Body of pancreas (tissue), 4 donors: ENCODE measurements around the gene TMC5.

Experiments used
- POLR2A ChIP-seq, 3 donors: fragments of 450-650 bp; IDR thresholded peaks; one replicate each; pipeline ENCODE4 v1.6.1; 2016; ENCODE audit warnings: antibody characterized with exemption in 3 of 3, mild to moderate bottlenecking in 2 of 3
- TF ChIP-seq, protein P1 (sequence below), 7 experiments: fragments of 450-650 bp in 4 of 7; fragments of 200-600 bp in 3 of 7; sonication (generic) in 3 of 7; IDR thresholded peaks; one replicate each; pipeline ENCODE4 v1.5.1; 2016 to 2019; ENCODE audit warnings: antibody characterized with exemption in 7 of 7

DNA sequence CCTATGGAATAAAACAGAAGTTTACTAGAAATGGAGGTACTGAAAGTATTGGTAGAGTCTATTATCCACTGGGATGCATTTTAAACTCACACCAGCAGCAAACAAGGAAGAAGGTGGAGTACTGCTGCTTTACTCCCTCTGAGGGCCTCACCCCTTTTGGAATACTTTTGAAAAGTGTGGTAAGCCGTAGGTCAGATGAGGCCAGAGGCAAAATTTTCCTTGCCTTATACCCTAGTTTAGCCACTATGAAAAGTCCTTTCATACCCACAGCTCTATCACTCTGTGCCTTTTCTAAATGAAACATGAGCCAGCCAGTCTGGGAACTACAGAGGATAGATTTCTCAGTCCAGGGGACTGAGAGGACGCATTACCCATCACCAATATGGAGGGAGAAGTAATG is 90.2 kb downstream of the TMC5 start:
- TF ChIP-seq, protein P1, sequence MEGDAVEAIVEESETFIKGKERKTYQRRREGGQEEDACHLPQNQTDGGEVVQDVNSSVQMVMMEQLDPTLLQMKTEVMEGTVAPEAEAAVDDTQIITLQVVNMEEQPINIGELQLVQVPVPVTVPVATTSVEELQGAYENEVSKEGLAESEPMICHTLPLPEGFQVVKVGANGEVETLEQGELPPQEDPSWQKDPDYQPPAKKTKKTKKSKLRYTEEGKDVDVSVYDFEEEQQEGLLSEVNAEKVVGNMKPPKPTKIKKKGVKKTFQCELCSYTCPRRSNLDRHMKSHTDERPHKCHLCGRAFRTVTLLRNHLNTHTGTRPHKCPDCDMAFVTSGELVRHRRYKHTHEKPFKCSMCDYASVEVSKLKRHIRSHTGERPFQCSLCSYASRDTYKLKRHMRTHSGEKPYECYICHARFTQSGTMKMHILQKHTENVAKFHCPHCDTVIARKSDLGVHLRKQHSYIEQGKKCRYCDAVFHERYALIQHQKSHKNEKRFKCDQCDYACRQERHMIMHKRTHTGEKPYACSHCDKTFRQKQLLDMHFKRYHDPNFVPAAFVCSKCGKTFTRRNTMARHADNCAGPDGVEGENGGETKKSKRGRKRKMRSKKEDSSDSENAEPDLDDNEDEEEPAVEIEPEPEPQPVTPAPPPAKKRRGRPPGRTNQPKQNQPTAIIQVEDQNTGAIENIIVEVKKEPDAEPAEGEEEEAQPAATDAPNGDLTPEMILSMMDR (IDR thresholded peaks at IDR 0.05): no peak
- no peak for TF ChIP-seq POLR2A (IDR thresholded peaks at IDR 0.05)
